ACC112 (cell line): Measurements from ENCODE around the gene GP9.

Source experiments
- H2AFZ ChIP-seq: fragments of 200-600 bp; sonication (generic); one replicate; pipeline ENCODE4 v1.6.0; 2017; ENCODE audit warnings: antibody characterized with exemption, low read length; ENCODE audit not compliant: unreplicated experiment
- H3K27ac ChIP-seq: fragments of 200-600 bp; sonication (generic); 2 replicates; pipeline ENCODE4 v1.5.1; 2014; ENCODE audit warnings: low read depth, mild to moderate bottlenecking, antibody characterized with exemption, low read length, moderate library complexity
- H3K27me3 ChIP-seq: fragments of 200-600 bp; sonication (generic); 2 replicates; pipeline ENCODE4 v1.6.1; 2014; ENCODE audit warnings: mild to moderate bottlenecking, antibody characterized with exemption, low read length, moderate library complexity, mixed read lengths; ENCODE audit not compliant: insufficient read depth
- H3K36me3 ChIP-seq: fragments of 200-600 bp; sonication (generic); 2 replicates; pipeline ENCODE4 v1.6.1; 2016; ENCODE audit warnings: mild to moderate bottlenecking, antibody characterized with exemption, low read length, moderate library complexity, mixed read lengths; ENCODE audit not compliant: insufficient read depth
- H3K4me1 ChIP-seq: fragments of 200-600 bp; sonication (generic); one replicate; pipeline ENCODE4 v1.6.1; 2016; ENCODE audit warnings: low read length, mixed read lengths; ENCODE audit not compliant: insufficient read depth, unreplicated experiment, control insufficient read depth
- H3K4me3 ChIP-seq: fragments of 200-600 bp; sonication (generic); 2 replicates; pipeline ENCODE4 v1.5.1; 2014; ENCODE audit warnings: mild to moderate bottlenecking, low read depth, low read length
- H3K79me2 ChIP-seq: fragments of 200-600 bp; sonication (generic); one replicate; pipeline ENCODE4 v1.6.0; 2016; ENCODE audit warnings: low read length; ENCODE audit not compliant: control insufficient read depth, unreplicated experiment, insufficient read depth

GP9 gene

GRCh38 chr3:129060276-129061022, at the start of gene GP9:
TSS of gene GP9 (plus strand) at chr3:129060779. CDS start at chr3:129061740, 961 bp downstream.
- Histone ChIP-seq H3K27me3 (peaks cover 5% of the 10 kb centered on the region), H2AFZ (no peak within 1 kb of the TSS), H3K4me3 (no peak within 1 kb of the TSS), H3K27ac (no peak within 1 kb of the TSS), H3K36me3 (no peaks in the 10 kb centered on the region), H3K4me1 (no peaks in the 10 kb centered on the region), H3K79me2 (no peaks in the 10 kb centered on the region)

GRCh38 chr3:129013491-129013891, 47.1 kb upstream of the GP9 start:
- peaks cover 3% of the 10 kb centered on the region for H3K4me1 ChIP-seq
- no peaks in the 10 kb centered on the region for H3K36me3 ChIP-seq
- peaks cover 3% of the 10 kb centered on the region; the same call in 1 of the 2 replicates for H3K27me3 ChIP-seq
- no peak overlapping the region for H3K4me3 ChIP-seq
- no peak overlapping the region for H2AFZ ChIP-seq
- H3K79me2 ChIP-seq = no peaks in the 10 kb centered on the region
- no peak overlapping the region for H3K27ac ChIP-seq

- no peaks in the 10 kb centered on the region for H3K36me3 ChIP-seq
- H3K4me1 ChIP-seq = peaks cover 3% of the 10 kb centered on the region
- H3K27me3 ChIP-seq = 0 out of 2 replicates have a peak, but pooled peaks cover under 1% of the 10 kb centered on the region
- H3K79me2 ChIP-seq = no peaks in the 10 kb centered on the region
- no peak overlapping the region for H3K27ac ChIP-seq
- H2AFZ ChIP-seq = no peak overlapping the region
- H3K4me3 ChIP-seq = no peak overlapping the region
Measured at GRCh38 chr3:129014148-129014547, 46.4 kb upstream of the GP9 start.

GRCh38 chr3:129014793-129015345, 45.7 kb upstream of the GP9 start:
- H3K27me3 ChIP-seq = no peaks in the 10 kb centered on the region
- H2AFZ ChIP-seq = no peak overlapping the region
- no peaks in the 10 kb centered on the region for H3K36me3 ChIP-seq
- peaks cover 3% of the 10 kb centered on the region for H3K4me1 ChIP-seq
- H3K4me3 ChIP-seq = no peak overlapping the region
- H3K27ac ChIP-seq = no peak overlapping the region
- no peaks in the 10 kb centered on the region for H3K79me2 ChIP-seq

- no peaks in the 10 kb centered on the region for H3K36me3 ChIP-seq
- no peak overlapping the region for H3K4me3 ChIP-seq
- H3K27ac ChIP-seq = no peak overlapping the region
- H2AFZ ChIP-seq = no peak overlapping the region
- H3K79me2 ChIP-seq = no peaks in the 10 kb centered on the region
- H3K27me3 ChIP-seq = no peaks in the 10 kb centered on the region
- peaks cover 3% of the 10 kb centered on the region for H3K4me1 ChIP-seq
Measured at GRCh38 chr3:129015388-129016105, 45.0 kb upstream of the GP9 start.

GRCh38 chr3:129016356-129016719, 44.2 kb upstream of the GP9 start:
- no peak overlapping the region for H3K4me3 ChIP-seq
- H2AFZ ChIP-seq = no peak overlapping the region
- H3K36me3 ChIP-seq = no peaks in the 10 kb centered on the region
- peaks cover 11% of the 10 kb centered on the region for H3K4me1 ChIP-seq
- no peaks in the 10 kb centered on the region for H3K27me3 ChIP-seq
- no peak overlapping the region for H3K27ac ChIP-seq
- no peaks in the 10 kb centered on the region for H3K79me2 ChIP-seq

GRCh38 chr3:129016720-129017483, 43.7 kb upstream of the GP9 start:
- Histone ChIP-seq H3K36me3 (no peaks in the 10 kb centered on the region), H3K27ac (no peak overlapping the region), H2AFZ (no peak overlapping the region), H3K4me3 (no peak overlapping the region), H3K27me3 (no peaks in the 10 kb centered on the region), H3K4me1 (peaks cover 13% of the 10 kb centered on the region), H3K79me2 (no peaks in the 10 kb centered on the region)

- no peaks in the 10 kb centered on the region for H3K27me3 ChIP-seq
- H3K79me2 ChIP-seq = no peaks in the 10 kb centered on the region
- H3K4me1 ChIP-seq = peaks cover 13% of the 10 kb centered on the region
- H3K27ac ChIP-seq = no peak overlapping the region
- H3K36me3 ChIP-seq = no peaks in the 10 kb centered on the region
- H2AFZ ChIP-seq = no peak overlapping the region
- H3K4me3 ChIP-seq = no peak overlapping the region
Measured at GRCh38 chr3:129017484-129017899, 43.1 kb upstream of the GP9 start.

GRCh38 chr3:129018271-129018670, 42.3 kb upstream of the GP9 start:
- no peaks in the 10 kb centered on the region for H3K79me2 ChIP-seq
- no peak overlapping the region for H3K4me3 ChIP-seq
- H3K27ac ChIP-seq = no peak overlapping the region
- H3K36me3 ChIP-seq = no peaks in the 10 kb centered on the region
- no peaks in the 10 kb centered on the region for H3K27me3 ChIP-seq
- H2AFZ ChIP-seq = no peak overlapping the region
- H3K4me1 ChIP-seq = peaks cover 13% of the 10 kb centered on the region

- Histone ChIP-seq H2AFZ (no peak overlapping the region), H3K79me2 (no peaks in the 10 kb centered on the region), H3K36me3 (no peaks in the 10 kb centered on the region), H3K27me3 (no peaks in the 10 kb centered on the region), H3K27ac (no peak overlapping the region), H3K4me1 (peaks cover 13% of the 10 kb centered on the region), H3K4me3 (no peak overlapping the region)
Measured at GRCh38 chr3:129018751-129019150, 41.8 kb upstream of the GP9 start.
